Thyroid gland (tissue), 4 donors: ENCODE results near the gene FUBP1. TPM values are rescaled to one million over a fixed set of nuclear protein-coding genes. Genes with fewer than 3 reads are reported as not detected.
"Not testable (repeated sequence)": the region's sequence is repeated elsewhere in the genome, so short reads cannot be mapped to it uniquely, and the experiment has no call there.

Experiments
- DNase-seq, 2 donors: peaks; one replicate each; pipeline ENCODE4 v3.0.0-alpha.2; 2019
- H3K27ac ChIP-seq, 3 donors: fragments of 200-600 bp; sonication (generic); 1 replicate in 2 of 3; 2 replicates in 1 of 3; pipeline ENCODE4 v1.5.1; 2016 to 2019; ENCODE audit warnings: mild to moderate bottlenecking in 1 of 3, moderate library complexity in 1 of 3
- H3K27me3 ChIP-seq: fragments of 200-600 bp; sonication (generic); one replicate; pipeline ENCODE4 v1.5.1; 2019
- H3K36me3 ChIP-seq, 2 donors: fragments of 200-600 bp; sonication (generic); one replicate each; pipeline ENCODE4 v1.5.1; 2016 to 2019
- H3K4me1 ChIP-seq, 2 donors: fragments of 200-600 bp; sonication (generic); one replicate each; pipeline ENCODE4 v1.5.1; 2017 to 2019
- H3K4me3 ChIP-seq, 3 donors: fragments of 200-600 bp; sonication (generic); replicated peaks in 1 of 3; 1 replicate in 2 of 3; 2 replicates in 1 of 3; pipeline ENCODE4 v1.5.1; 2016; ENCODE audit warnings: mild to moderate bottlenecking in 1 of 3
- H3K9me3 ChIP-seq: fragments of 200-600 bp; sonication (generic); one replicate; pipeline ENCODE4 v1.5.1; 2017
- CTCF ChIP-seq, 6 experiments: fragments of 200-600 bp in 3 of 6; fragments of 450-650 bp in 3 of 6; sonication (generic) in 3 of 6; IDR thresholded peaks; one replicate each; pipeline ENCODE4 v1.5.1; 2016 to 2019; ENCODE audit warnings: antibody characterized with exemption in 6 of 6, mild to moderate bottlenecking in 2 of 6, inconsistent platforms in 1 of 6, moderate library complexity in 1 of 6
- POLR2A ChIP-seq, 2 donors: fragments of 450-650 bp; IDR thresholded peaks; one replicate each; pipeline ENCODE4 v1.6.1; 2017; ENCODE audit warnings: antibody characterized with exemption in 2 of 2, mild to moderate bottlenecking in 2 of 2, moderate library complexity in 1 of 2
- WGBS, 2 donors: methylation state at CpG; one replicate each; pipeline ENCODE4 v1.1.5; 2017; 5-methylcytosine and 5-hydroxymethylcytosine counted together
- intact Hi-C: fragments of 100-400 bp; cut with DNase I; formaldehyde crosslinking; loops from one replicate; pipeline ENCODE4 v1.15.1; 2023
- total RNA-seq, 4 donors: library from RNA; depleted of rRNA; stranded (reverse); fragments of >200 nt; gene quantifications; one replicate each; pipeline ENCODE4 v1.2.3, GENCODE V29; 2016

Gene FUBP1
- 100 to 1,000 TPM; 136 to 231 (median 178) TPM for total RNA-seq

GRCh38 chr1:77978969-77979876, at the start of gene FUBP1:
FUBP1 (minus strand) TSS chr1:77979072; CDS start chr1:77979004, 68 bp downstream.
- Histone ChIP-seq H3K9me3 (no peaks in the 10 kb centered on the region), H3K27me3 (no peaks in the 10 kb centered on the region), H3K27ac (peak within 1 kb of the TSS; percentile 93 to 99 (median 99)), H3K4me1 (peaks cover 39 to 46% of the 10 kb centered on the region in 2 donors), H3K4me3 (peak within 1 kb of the TSS; percentile 45 to 85 (median 63)), H3K36me3 (no peaks in the 10 kb centered on the region)
- intact Hi-C loops: no loop called here
- WGBS, 2 donors: 0% methylated on average over 35 to 55 of the region's 57 CpGs
- DNase-seq: peak; percentile 93 to 96
- TF ChIP-seq CTCF (IDR thresholded peaks at IDR 0.05): peak; percentile 28 to 82 (median 70)
- TF ChIP-seq POLR2A (IDR thresholded peaks at IDR 0.05): peak; percentile 49 to 91

- DNase-seq, H3K4me1 ChIP-seq, H3K4me3 ChIP-seq, H3K27ac ChIP-seq, H3K36me3 ChIP-seq, H3K27me3 ChIP-seq, H3K9me3 ChIP-seq, intact Hi-C loops: not testable (repeated sequence)
- WGBS, 2 donors: 94 to 99% methylated on average over 4 of the region's 4 CpGs
Observed at GRCh38 chr1:78021134-78021533, 42.3 kb upstream of the FUBP1 start.

GRCh38 chr1:78019024-78019423, 40.2 kb upstream of the FUBP1 start:
- Histone ChIP-seq H3K36me3 (peaks cover 3 to 8% of the 10 kb centered on the region in 2 donors), H3K27ac (no peak overlapping the region), H3K9me3 (no peaks in the 10 kb centered on the region), H3K4me3 (no peak overlapping the region), H3K27me3 (no peaks in the 10 kb centered on the region), H3K4me1 (no peaks in the 10 kb centered on the region)
- no peak for DNase-seq
- intact Hi-C loops: loop anchor here (10.0 kb wide), 1 partner anchor 96 kb away; no protein-coding TSS in a partner anchor
- TF ChIP-seq POLR2A (IDR thresholded peaks at IDR 0.05) (no peak), CTCF (IDR thresholded peaks at IDR 0.05) (no peak)
- 91 to 96% methylated on average over 1 of the region's 1 CpG for WGBS, 2 donors

- intact Hi-C loops: loop anchor here (10.0 kb wide), 1 partner anchor 100 kb away; no protein-coding TSS in a partner anchor
- no peak for DNase-seq
- no peaks in the 10 kb centered on the region for H3K27me3 ChIP-seq
- no peaks in the 10 kb centered on the region for H3K9me3 ChIP-seq
- TF ChIP-seq CTCF (IDR thresholded peaks at IDR 0.05) (no peak), POLR2A (IDR thresholded peaks at IDR 0.05) (no peak)
- H3K27ac ChIP-seq: no peak overlapping the region
- H3K4me3 ChIP-seq: no peak overlapping the region
- H3K4me1 ChIP-seq: peaks cover 0 to 10% of the 10 kb centered on the region in 2 donors
- peaks cover 8 to 11% of the 10 kb centered on the region in 2 donors for H3K36me3 ChIP-seq
Observed at GRCh38 chr1:78015148-78015547, 36.3 kb upstream of the FUBP1 start.

GRCh38 chr1:78011050-78011449, 32.2 kb upstream of the FUBP1 start:
- intact Hi-C loops: loop anchor here (10.0 kb wide), 1 partner anchor 104 kb away; no protein-coding TSS in a partner anchor

More at GRCh38 chr1:78011050-78011449, 32.2 kb upstream of the FUBP1 start:
- WGBS, 2 donors: 90 to 93% methylated on average over 2 of the region's 2 CpGs
- peaks cover 8 to 11% of the 10 kb centered on the region in 2 donors for H3K36me3 ChIP-seq
- H3K27me3 ChIP-seq: no peaks in the 10 kb centered on the region
- H3K9me3 ChIP-seq: no peaks in the 10 kb centered on the region
- DNase-seq: no peak
- H3K4me3 ChIP-seq: no peak overlapping the region
- TF ChIP-seq CTCF (IDR thresholded peaks at IDR 0.05): no peak
- TF ChIP-seq POLR2A (IDR thresholded peaks at IDR 0.05): no peak
- no peak overlapping the region for H3K27ac ChIP-seq
- H3K4me1 ChIP-seq: peaks cover 12 to 28% of the 10 kb centered on the region in 2 donors
